HG03432 (cell line): ENCODE results near the gene MDGA2.
A peak's percentile ranks its signal among the peaks of the same experiment; 100 is the strongest.
"Not testable (repeated sequence)": the region's sequence is repeated elsewhere in the genome, so short reads cannot be mapped to it uniquely, and the experiment has no call there.

Experiments used
- ATAC-seq: cut with Tn5 transposase; IDR thresholded peaks from one replicate; pipeline ENCODE4 v1.9.1; 2021; ENCODE audit warnings: mild to moderate bottlenecking, moderate library complexity; ENCODE audit not compliant: unreplicated experiment

The MDGA2 gene

DNA sequence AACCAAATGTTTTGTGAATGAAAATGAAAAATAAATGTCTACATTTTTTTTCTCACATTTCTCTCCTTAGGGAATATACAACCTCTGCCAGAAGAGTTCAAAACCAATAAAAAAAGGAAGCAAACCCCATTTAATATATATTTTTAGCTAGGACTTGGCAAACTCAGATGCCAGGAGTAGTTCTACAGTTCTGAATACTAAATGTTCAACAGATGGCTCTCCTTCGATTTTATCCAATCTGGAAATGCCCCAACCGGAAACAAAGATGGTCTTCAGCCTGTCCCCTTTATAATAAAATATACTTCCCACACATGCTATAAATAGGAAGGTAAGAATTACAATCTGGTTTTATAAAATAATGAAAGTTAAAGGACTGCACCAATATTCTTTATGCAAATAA is 330.4 kb downstream of the MDGA2 start:
- ATAC-seq, result no peak

DNA sequence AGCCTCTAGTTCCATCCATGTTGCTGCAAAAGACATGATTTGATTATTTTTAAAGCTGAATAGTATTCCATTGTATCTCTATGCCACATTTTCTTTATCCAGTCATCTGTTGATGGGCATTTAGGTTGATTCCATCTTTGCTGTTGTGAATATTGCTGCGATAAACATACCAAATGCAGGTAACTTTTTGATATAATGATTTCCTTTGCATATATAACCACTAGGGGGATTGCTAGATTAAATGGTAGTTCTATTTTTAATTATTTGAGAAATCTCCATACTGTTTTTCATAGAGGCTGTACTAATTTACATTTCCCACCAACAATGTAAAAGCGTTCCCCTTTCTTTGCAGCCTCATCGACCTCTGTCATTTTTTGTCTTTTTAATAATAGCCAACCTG is 342.5 kb downstream of the MDGA2 start:
- ATAC-seq, result no peak

DNA sequence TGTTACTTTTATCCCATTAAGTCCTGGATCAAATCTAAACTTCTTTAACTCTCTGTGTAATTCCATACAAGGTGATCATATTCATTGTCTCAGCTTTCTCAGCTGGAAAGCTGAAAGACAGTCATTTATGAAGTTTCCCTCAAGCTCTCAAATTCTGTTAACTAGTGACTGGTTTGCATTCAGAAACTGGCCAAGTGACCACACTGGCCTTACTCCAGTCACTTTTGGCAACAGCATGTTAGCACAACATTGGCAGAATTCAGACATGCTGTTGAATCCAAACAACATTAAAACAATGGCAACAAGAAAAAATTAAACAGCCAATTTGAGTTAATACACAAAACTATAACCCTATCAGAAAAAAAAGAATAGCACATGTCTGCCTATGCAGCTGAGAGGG is 343.3 kb downstream of the MDGA2 start:
- ATAC-seq, result no peak

DNA sequence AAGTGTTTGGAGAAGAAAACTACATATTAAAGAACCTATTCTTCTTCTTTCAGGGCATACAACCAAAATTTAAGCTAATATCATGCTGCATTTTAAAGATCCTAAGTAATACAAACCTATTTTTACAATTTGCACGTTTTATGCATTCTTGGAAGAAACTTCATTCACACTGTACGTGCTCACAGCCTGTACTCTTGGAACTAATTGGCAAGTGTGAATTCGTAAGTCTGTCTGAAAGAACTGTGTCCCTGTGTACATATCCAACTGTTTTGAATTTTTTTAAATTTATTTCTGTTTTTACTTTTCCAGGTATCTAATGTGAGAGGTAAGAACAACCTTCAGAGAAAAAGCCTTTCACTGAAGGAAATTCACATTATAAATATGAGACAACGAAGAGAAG is 347.0 kb downstream of the MDGA2 start:
- no peak for ATAC-seq

DNA sequence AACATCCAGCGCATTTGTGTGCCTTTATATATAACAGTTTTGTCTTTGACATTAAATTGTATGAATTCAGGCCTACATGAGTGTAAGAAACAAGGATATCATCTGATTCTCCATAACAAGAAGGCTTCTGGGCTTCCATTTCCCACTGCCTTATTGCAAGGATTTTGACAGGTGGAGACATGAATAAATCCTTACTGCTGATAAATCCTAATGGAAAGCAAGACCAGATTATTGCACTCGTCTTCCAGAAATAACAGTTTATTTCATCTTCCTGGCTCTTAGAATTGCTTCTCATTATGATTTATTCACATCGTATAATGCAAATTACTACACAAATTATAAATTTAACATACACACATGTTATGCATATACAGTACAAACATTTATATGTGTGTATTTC is 348.1 kb downstream of the MDGA2 start:
- ATAC-seq, result no peak

DNA sequence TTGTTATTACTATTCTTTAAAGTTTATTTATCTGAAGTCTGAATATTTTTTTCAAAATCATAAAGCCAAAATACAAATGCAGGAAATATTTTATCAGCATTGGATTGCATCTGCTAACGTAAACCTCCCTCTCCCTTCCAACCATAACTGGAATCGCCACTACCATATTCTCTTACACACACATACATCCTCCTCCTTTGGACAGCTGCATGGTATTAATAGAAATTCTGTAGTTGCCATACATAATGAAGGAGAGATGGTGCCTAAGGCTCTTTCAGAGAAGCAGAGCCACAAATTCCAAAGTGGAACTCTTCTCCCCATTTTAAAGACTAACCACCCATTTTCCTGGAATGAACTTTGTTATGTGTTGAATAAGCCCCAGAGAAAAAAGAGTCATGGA is 352.7 kb downstream of the MDGA2 start:
- no peak for ATAC-seq

DNA sequence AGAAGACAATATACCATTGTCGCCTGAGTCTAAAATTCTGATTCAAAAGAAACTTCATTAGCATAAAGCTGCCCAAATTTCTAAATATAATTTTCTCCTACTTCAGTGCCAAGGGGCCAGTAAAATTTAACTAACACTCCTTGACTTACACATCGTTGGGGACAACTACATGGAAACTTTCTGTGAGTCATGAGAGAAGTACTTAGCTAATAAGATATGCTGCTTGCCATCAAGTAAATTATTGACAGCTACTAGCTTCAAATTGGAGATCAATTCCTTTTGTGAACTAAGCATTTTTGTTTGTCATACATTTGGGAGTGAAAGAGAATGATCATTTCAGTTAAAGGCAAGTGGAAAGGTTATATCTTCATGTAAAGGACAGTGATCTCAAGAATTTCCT is 373.3 kb downstream of the MDGA2 start:
- no peak for ATAC-seq

DNA sequence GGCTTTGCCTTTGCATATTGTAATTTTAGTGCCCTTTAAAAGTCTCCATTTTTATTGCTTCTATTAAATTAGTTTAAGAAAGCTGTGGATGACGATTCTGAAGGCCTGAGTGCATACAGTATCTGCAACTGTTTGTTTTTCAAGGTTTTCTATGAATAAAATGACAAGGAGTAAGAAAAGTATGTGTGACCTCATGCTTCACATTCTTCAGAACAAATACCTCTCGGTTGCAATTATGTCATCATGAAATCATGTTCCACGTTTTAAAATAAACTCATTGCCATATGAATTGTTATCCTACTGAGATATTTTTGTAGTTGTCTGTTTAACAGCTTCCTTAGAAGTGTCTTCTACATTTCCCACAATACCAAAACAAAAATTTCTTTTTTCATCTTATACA is 374.6 kb downstream of the MDGA2 start:
- no peak for ATAC-seq

DNA sequence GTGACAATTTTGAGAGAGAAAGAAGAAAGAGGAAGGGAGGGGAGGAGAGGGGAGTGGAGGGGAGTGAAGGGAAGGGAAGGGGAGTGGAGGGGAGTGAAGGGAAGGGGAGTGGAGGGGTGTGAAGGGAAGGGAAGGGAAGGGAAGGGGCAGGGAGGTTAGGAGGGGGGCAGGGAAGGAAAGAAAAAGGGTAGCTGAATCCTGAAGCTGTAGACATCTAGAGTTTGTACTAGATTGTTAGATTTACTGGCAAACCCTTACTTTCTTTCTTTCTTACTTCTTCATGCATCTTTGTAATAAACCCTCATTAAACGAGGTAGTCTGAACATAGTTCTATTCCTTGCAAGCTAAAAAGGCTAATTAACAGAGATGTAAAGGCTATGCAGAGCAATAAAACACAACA is 378.0 kb downstream of the MDGA2 start:
- no peak for ATAC-seq

DNA sequence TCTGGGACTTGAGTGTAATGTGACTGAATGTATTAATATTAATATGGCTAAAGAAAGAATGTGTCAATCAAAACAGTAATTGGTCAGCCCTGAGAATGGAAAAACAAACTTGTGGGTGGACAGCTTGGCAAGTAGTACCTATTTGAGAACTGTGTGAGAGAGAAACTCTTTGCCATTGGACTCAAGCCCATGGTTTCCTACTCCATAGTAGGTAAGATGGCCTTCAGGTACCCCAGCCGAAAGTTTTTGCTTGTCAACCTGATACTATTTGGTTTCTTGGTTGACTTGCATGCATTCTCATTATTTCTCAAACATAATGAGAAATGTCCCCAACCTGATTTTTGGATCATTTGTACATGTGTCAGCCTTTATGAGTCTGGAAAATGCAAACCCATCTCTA is 391.1 kb downstream of the MDGA2 start:
- ATAC-seq, result no peak

DNA sequence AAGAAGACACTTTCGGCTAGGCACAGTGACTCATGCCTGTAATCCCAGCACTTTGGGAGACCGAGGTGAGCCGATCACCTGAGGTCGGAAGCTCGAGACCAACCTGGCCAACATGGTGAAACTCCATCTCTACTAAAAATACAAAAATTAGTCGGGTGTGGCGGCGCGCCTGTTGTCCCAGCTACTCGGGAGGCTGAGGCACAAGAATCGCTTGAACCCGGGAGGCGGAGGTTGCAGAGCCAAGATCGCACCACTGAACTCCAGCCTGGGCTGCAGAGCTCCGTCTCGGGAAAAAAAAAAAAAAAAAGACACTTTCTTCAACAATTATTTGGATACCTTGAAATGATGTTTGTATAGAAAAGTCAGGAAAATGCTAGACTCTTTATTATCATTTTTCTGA is 393.6 kb downstream of the MDGA2 start:
- not testable (repeated sequence) for ATAC-seq

DNA sequence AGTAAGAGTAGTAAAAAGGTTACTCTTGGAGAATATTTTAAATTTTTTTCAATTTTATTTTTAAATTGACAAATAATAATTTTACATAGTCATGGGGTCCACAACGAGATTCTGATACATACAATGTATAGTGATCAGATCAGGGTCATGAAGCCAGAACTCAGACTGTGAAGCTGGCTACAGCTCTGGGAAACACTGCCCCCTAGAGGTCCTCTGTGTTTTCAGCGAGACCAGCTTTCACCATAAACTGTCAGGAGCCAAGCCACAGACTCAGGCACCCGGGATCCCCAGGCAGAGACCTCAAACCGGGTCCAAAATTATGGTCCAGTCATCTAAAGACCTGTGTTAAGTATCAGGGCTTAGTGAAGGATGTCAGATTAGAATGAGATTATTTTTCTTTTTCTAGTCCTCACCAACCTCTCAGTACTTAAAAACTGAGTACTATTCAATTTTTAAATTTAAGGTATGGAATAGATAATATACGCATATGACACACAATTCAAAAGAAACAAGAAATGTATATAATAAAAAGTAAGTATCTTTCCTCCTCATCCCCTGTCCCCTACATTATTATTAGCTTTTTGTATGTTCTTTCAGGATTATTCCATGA is 397.1 kb downstream of the MDGA2 start:
- ATAC-seq, result peak; percentile 85

DNA sequence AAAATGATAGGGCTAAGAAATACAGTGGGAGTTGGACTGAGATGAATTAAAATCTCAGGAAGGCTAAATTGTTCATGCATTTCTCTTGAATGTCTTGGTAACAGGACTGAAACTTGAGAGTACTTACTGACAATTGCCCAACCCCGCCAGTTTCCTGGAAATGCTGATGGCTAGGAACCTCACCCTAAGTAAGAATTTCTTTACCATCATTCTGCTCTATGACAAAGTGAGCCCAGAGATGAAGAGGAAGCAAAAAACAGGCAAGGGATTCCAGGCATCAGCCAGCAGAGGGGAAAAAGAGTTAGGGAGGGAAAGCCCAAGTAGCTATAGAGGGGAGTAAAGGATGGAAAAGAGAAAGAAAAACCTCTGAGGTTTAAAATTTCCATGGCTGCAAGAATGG is 397.7 kb downstream of the MDGA2 start:
- no peak for ATAC-seq

DNA sequence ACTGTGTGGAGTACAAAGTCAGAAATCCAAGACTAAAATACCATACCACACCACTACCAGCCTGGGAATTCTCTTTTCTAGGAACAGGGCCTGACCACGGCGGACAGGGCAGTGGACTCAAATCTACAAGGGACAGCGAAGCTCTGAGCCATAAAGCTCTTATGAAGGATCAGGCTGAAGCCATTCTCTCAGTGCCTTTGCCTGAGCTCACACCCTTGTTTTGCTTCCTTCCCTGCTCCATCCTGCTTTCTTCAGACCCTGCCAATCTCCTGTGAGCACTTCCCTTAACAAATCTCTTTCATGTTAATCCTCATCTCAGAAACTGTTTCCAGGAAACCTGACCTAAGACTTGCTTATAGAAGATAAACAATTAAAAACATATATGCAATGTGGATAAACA is 398.5 kb downstream of the MDGA2 start:
- ATAC-seq, result no peak

DNA sequence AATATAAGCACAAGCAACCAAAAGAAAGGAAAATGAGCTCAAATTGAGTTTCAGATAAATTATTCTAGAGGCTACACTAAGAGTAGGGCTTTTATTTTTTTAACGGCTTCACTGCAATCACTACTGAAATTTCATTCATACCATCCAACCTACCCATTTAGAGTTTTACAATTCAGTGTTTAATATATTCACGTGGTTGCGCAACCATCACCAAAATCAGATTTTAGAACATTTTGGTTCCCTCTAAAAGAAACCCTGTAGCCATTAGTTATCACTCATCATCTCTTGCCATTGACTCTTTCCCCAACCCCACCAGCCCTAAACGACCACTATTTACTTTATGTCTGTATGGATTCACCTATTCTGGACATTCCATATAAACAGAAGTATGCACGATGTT is 401.5 kb downstream of the MDGA2 start:
- ATAC-seq, result no peak

DNA sequence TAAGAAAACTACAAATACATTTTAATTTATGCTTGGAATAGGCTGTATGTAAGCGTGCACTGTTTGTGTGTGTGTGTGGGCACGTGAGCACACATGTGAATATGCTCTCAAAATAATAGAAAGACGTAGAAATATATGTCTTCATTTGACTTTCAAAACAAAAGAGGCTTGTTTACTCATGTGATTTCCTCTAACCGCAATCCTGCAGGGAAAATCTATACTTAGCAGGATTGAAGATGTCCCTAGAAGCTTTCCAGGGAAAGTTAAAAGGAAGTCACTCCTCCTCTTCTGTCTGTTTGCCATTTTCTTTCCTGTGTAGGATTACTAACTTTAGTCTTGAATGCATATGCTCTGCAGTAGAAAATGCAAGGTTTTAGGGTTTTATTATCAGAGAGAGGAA is 404.7 kb downstream of the MDGA2 start:
- no peak for ATAC-seq

DNA sequence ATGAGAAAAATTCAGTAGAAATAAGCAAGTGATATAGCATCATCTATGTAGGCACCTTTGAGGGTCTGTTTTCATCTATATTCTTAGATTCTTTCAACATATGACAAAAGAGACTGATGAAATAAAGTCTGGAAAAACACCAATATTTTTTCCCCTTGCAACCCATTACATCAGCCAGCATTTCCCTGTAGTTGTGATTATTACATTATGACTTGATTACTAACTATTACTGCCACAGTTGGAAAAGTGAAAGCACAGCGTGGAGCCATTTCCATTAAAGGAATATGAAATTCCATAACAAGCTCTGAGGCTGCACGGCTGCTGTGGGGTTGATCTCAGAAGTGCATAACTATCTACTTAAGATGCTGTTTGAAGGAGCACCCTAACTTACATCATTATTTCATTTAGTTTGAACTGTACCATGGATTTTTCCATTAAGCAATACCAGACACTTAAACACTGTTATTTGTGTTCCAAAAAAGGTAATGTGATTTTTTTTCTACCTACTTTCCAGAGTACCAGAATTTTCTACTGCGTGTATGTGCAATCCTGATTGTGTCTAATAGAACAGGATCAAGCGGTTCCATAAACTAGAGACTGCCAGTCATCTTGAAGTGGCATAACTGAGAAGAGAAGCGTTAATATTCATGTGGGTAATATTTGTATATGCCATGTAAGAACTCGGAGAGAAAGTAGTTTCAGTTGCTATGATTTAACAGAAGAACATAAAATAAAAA is 405.5 kb downstream of the MDGA2 start:
- no peak for ATAC-seq

DNA sequence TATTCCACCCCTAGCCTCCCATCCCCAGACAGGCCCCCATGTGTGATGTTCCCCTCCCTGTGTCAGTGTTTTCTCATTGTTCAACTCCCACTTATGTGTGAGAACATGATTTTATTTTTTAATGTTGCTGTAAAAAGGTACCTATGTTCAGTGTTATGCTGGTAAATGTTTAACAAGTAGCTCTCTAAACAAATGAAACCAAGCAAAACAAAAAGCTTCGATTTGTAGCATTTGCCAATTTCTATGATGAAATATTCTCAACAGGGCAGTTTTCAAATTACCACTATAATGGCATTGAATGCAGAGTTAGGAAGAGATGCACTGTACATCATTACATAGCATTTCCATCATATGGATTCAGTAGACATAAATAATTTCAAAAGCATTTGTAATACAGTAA is 410.6 kb downstream of the MDGA2 start:
- no peak for ATAC-seq

DNA sequence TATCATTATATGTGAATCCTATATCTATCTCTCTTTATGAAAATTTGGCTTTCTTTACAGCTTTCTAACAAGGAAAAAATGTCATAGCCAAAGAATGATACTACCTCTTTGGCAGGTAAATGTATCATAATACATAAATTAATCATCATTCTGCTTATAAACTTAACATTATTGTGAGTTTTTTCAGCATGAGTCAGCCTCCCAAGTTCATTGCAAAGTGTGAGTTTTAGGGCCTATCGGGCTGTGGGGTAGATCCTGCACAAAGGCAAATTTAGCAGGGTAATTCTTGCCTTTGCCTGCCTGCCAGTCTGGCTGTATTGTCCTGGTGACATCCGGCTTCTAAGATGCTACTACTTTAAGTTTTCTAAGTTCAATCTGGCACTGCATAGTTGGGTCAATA is 412.6 kb downstream of the MDGA2 start:
- ATAC-seq, result no peak

DNA sequence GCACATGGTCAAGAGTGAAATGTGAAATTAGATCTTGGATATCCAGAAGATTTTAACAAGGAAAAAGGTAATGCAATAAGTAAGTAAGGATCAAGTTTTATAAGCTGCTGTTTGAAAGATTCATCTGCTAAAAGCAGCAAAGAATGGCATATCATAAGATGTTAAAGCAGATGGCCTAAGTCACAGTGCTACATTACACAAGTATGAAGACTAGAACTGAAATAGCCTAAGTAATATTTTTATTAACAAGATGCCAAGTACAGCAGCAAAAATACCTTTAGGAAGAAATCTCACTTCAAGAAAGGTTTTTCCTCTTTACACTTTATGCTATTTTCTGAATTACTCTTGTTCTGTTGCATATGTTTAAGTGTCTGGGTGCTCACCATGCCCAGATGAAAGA is 414.1 kb downstream of the MDGA2 start:
- ATAC-seq, result no peak

DNA sequence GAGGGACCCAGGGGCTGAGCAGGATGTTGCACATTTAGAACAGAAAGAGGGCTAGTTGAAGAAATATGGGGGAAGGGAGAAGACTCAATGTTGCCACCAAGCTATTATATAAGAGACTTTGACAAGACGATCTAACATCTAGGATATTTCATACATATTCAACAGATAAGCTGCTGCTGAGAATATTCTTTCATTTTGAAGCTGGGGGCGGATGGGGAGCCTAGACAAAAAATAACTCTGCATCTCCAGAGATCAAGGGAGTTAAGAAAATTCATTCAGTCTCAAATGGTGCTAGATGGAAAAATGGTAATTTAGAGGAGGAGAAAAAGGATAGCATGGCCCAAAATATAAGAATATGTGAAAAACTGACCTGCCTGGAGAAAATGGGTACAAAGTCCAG is 415.6 kb downstream of the MDGA2 start:
- ATAC-seq, result no peak

DNA sequence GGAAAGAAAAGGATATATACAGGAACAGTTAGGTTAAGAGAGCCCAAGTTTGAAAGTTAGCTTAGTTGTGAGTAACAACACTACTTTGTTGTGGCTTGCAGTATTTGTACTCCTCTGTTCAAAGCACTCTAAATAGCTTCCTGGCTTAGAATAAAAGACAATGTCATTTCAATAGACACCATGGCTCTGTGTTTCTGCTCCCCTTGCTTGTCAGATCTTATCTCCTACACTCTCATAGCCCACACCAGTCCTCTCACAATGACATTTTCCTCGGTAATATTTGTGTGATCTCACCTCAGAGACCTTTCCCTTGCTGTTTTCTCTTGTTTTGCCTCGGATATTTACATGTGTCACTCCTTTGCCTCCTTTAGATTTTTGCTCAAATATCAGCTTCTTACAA is 418.4 kb downstream of the MDGA2 start:
- ATAC-seq, result no peak

DNA sequence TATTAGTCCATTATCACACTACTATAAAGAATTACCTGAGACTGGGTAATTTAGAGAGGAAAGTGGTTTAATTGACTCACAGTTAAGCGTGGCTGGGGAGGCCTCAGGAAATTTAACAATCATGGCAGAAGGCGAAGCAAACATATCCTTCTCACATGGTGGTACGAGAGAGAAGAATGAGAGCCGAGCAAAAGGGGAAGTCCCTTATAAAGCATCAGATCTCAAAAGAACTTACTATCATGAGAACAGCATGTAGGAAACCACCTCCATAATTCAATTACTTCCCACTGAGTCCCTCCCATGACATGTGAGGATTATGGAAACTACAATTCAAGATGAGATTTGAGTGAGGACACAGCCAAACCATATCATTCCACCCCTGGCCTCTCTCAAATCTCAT is 422.6 kb downstream of the MDGA2 start:
- ATAC-seq, result no peak
